SK-N-SH treated with all-trans-retinoic acid at 6 μM for 48 hours (cell line): Measurements from ENCODE around the gene THADA.
A peak's percentile ranks its signal among the peaks of the same experiment; 100 is the strongest.

Experiments used
- ATAC-seq: fragments of 200-7000 bp; cut with Tn5 transposase; 3 replicates; pipeline ENCODE4 v1.9.1; 2020; ENCODE audit warnings: mild to moderate bottlenecking, moderate library complexity
- ARNTL ChIP-seq: fragments of 450-650 bp; formaldehyde crosslinking; IDR thresholded peaks from 2 replicates; pipeline ENCODE4 v1.5.0; 2020; ENCODE audit warnings: low read depth, mild to moderate bottlenecking, moderate library complexity, borderline replicate concordance
- BACH2 ChIP-seq: fragments of 250-450 bp; sonication (Bioruptor Pico); IDR thresholded peaks from 2 replicates; pipeline ENCODE4 v1.9.0; 2021; ENCODE audit warnings: mild to moderate bottlenecking, borderline replicate concordance
- CREB5 ChIP-seq: fragments of 250-450 bp; sonication (Bioruptor Pico); IDR thresholded peaks from 2 replicates; pipeline ENCODE4 v1.5.1; 2020; ENCODE audit warnings: low read depth, mild to moderate bottlenecking, moderate library complexity
- CSDC2 ChIP-seq: fragments of 250-450 bp; sonication (Bioruptor Pico); IDR thresholded peaks from 2 replicates; pipeline ENCODE4 v1.5.0; 2020; ENCODE audit warnings: mild to moderate bottlenecking, moderate library complexity
- CSRNP3 ChIP-seq: fragments of 250-450 bp; sonication (Bioruptor Pico); IDR thresholded peaks from 2 replicates; pipeline ENCODE4 v1.5.1; 2021; ENCODE audit warnings: mild to moderate bottlenecking, moderate library complexity
- ESRRG ChIP-seq: fragments of 250-450 bp; sonication (Bioruptor Pico); IDR thresholded peaks from 2 replicates; pipeline ENCODE4 v1.6.1; 2021; ENCODE audit warnings: mild to moderate bottlenecking
- GLIS3 ChIP-seq: fragments of 250-450 bp; sonication (Bioruptor Pico); IDR thresholded peaks from 2 replicates; pipeline ENCODE4 v1.5.0; 2020; ENCODE audit warnings: mild to moderate bottlenecking, moderate library complexity
- ISL1 ChIP-seq: fragments of 250-450 bp; sonication (Bioruptor Pico); IDR thresholded peaks from 2 replicates; pipeline ENCODE4 v2.1.2; 2022; ENCODE audit warnings: mild to moderate bottlenecking, moderate library complexity
- OSR1 ChIP-seq: fragments of 250-450 bp; sonication (Bioruptor Pico); IDR thresholded peaks from 2 replicates; pipeline ENCODE4 v1.8.0; 2022; ENCODE audit warnings: moderate library complexity, mild to moderate bottlenecking, inconsistent platforms
- PATZ1 ChIP-seq: fragments of 250-450 bp; sonication (Bioruptor Pico); IDR thresholded peaks from 2 replicates; pipeline ENCODE4 v1.8.0; 2020; ENCODE audit warnings: mild to moderate bottlenecking, moderate library complexity, borderline replicate concordance
- POU6F1 ChIP-seq: fragments of 250-450 bp; sonication (Bioruptor Pico); IDR thresholded peaks from 2 replicates; pipeline ENCODE4 v1.8.0; 2021; ENCODE audit warnings: low read depth, mild to moderate bottlenecking, moderate library complexity, borderline replicate concordance
- PPARA ChIP-seq: fragments of 250-450 bp; sonication (Bioruptor Pico); IDR thresholded peaks from 2 replicates; pipeline ENCODE4 v1.5.0; 2020; ENCODE audit warnings: mild to moderate bottlenecking, borderline replicate concordance
- RARB ChIP-seq: fragments of 250-450 bp; sonication (Bioruptor Pico); IDR thresholded peaks from 2 replicates; pipeline ENCODE4 v1.8.0; 2021; ENCODE audit warnings: mild to moderate bottlenecking, moderate library complexity
- SNAI2 ChIP-seq: fragments of 250-450 bp; sonication (Bioruptor Pico); IDR thresholded peaks from 2 replicates; pipeline ENCODE4 v1.5.0; 2020; ENCODE audit warnings: mild to moderate bottlenecking, moderate library complexity
- TOX ChIP-seq: fragments of 250-450 bp; sonication (Bioruptor Pico); IDR thresholded peaks from 2 replicates; pipeline ENCODE4 v1.8.0; 2021; ENCODE audit warnings: mild to moderate bottlenecking, moderate library complexity, borderline replicate concordance
- TSHZ2 ChIP-seq: fragments of 250-450 bp; sonication (Bioruptor Pico); IDR thresholded peaks from 2 replicates; pipeline ENCODE4 v1.5.0; 2020; ENCODE audit warnings: mild to moderate bottlenecking, moderate library complexity
- ZC3H10 ChIP-seq: fragments of 250-450 bp; sonication (Bioruptor Pico); IDR thresholded peaks from 2 replicates; pipeline ENCODE4 v1.5.1; 2021; ENCODE audit warnings: mild to moderate bottlenecking, moderate library complexity
- ZFP3 ChIP-seq: fragments of 250-450 bp; sonication (Bioruptor Pico); IDR thresholded peaks from 2 replicates; pipeline ENCODE4 v1.5.0; 2020; ENCODE audit warnings: mild to moderate bottlenecking, moderate library complexity
- ZFP30 ChIP-seq: fragments of 450-650 bp; formaldehyde crosslinking; IDR thresholded peaks from 2 replicates; pipeline ENCODE4 v1.5.0; 2022; ENCODE audit warnings: mild to moderate bottlenecking, moderate library complexity
- ZNF565 ChIP-seq: fragments of 450-650 bp; formaldehyde crosslinking; conservative IDR thresholded peaks from 2 replicates; pipeline ENCODE4 v1.5.0; 2020; ENCODE audit warnings: low read depth, mild to moderate bottlenecking, moderate library complexity
- ZNF8 ChIP-seq: fragments of 450-650 bp; formaldehyde crosslinking; IDR thresholded peaks from 2 replicates; pipeline ENCODE4 v1.5.0; 2020; ENCODE audit warnings: mild to moderate bottlenecking, moderate library complexity

Gene THADA

GRCh38 chr2:43609290-43609918 lies 13.6 kb upstream of the THADA start:
- ATAC-seq = peak; percentile 82
- TF ChIP-seq ZNF565 (CRISPR knock-in tag) = no peak
- TF ChIP-seq ARNTL (CRISPR knock-in tag) = no peak
- TF ChIP-seq PPARA (CRISPR knock-in tag) = no peak
- TF ChIP-seq SNAI2 (CRISPR knock-in tag) = no peak
- no peak for TF ChIP-seq CSDC2 (CRISPR knock-in tag)
- TF ChIP-seq ZFP30 (CRISPR knock-in tag) = no peak
- TF ChIP-seq ZNF8 (CRISPR knock-in tag) = no peak
- TF ChIP-seq ISL1 (CRISPR knock-in tag) = no peak
- no peak for TF ChIP-seq OSR1
- TF ChIP-seq ESRRG = no peak
- TF ChIP-seq TSHZ2 (CRISPR knock-in tag) = no peak
- no peak for TF ChIP-seq RARB (CRISPR knock-in tag)

- no peak; the same call in 2 of the 3 replicates for ATAC-seq
- TF ChIP-seq TSHZ2 (CRISPR knock-in tag) (no peak), CSDC2 (CRISPR knock-in tag) (no peak), CREB5 (CRISPR knock-in tag) (no peak), ZFP30 (CRISPR knock-in tag) (no peak), ZNF565 (CRISPR knock-in tag) (no peak), CSRNP3 (CRISPR knock-in tag) (no peak), GLIS3 (CRISPR knock-in tag) (no peak), ARNTL (CRISPR knock-in tag) (no peak), ZNF8 (CRISPR knock-in tag) (no peak), BACH2 (CRISPR knock-in tag) (no peak), ZFP3 (no peak), SNAI2 (CRISPR knock-in tag) (no peak), OSR1 (no peak), ESRRG (no peak), POU6F1 (CRISPR knock-in tag) (no peak), ZC3H10 (CRISPR knock-in tag) (no peak), RARB (CRISPR knock-in tag) (no peak), PATZ1 (CRISPR knock-in tag) (no peak), TOX (CRISPR knock-in tag) (no peak), ISL1 (CRISPR knock-in tag) (no peak)
Observed at GRCh38 chr2:43605851-43606250, 10.0 kb upstream of the THADA start.
